Endothelial cell of hepatic sinusoid (primary cell): Measurements from ENCODE around the gene GRID1.

Experiments
- in situ Hi-C: cut with HindIII; loops from 2 replicates; pipeline ENCODE4 v1.10.0; 2017; ENCODE audit warnings: low sequenced_read_pairs

GRID1 gene

DNA sequence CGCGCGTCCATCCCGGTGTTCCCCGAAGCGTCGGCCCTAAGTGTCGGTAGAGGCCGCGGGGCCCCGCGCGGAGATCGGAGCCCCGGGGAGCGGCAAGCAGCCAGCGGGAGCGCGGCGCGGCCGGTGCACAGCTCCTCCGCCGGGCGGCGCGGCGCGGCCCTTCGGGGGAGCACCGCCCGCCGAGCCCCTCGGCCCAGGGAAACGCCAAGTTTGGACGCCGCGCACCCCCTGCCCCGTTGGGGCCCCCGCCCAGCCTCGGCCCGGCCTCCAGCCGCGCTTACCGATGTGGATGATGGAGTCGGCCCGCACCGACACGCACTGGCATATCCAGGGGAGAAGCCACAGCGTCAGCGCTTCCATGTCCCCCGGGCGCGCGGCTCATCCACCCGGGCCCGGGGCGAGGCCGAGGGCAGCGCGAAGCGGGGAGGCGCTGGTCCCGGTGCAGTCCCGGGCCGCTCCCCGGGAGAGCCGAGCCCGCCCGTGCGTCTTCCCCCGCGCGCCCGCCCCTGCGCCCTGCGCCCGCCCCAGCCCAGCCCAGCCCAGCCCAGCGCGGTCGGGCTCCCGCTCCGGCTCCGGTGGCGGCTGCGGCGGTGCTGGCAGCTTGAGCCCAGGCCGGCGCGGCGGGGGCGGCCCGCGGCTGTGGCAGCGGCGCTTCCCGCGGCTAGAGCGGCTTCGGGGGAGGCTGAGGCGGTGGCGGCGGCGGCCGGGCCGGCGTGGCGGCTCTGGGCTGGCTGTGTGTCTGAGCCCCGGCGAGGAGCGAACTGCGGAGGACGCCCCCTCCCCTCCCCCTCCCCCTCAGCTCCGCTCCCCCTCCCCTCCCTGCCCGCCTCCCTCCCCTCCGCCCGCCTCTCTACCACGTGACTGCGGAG is at the start of gene GRID1:
Gene GRID1, minus strand, starts transcription at position 763 of the 869 bp plus-strand sequence.
- in situ Hi-C loops, result no loop called here

GRCh38 chr10:86415583-86415982 is 49.0 kb upstream of the GRID1 start:
- in situ Hi-C loops, result no loop called here

DNA sequence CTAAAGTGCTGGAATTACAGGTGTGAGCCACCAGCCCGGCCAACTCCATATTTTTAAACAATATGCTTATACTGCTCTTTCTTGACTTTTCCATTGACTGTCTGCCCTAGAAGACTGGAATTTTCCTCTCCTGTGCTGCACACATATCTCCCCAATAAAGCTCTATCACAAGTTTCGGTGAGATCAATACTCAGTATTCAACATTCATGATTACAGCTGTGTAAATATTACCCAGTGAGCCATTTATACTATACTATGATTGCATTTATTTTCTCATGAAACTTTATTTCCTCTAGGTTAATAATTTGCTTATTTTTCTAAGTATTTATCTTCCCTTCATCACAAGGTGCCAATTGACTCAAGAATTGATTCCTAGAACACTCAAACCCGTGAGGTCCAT is 48.5 kb upstream of the GRID1 start:
- in situ Hi-C loops, result no loop called here

- in situ Hi-C loops, result no loop called here
These were observed 46.6 kb upstream of the GRID1 start for GRCh38 chr10:86413046-86413728.

DNA sequence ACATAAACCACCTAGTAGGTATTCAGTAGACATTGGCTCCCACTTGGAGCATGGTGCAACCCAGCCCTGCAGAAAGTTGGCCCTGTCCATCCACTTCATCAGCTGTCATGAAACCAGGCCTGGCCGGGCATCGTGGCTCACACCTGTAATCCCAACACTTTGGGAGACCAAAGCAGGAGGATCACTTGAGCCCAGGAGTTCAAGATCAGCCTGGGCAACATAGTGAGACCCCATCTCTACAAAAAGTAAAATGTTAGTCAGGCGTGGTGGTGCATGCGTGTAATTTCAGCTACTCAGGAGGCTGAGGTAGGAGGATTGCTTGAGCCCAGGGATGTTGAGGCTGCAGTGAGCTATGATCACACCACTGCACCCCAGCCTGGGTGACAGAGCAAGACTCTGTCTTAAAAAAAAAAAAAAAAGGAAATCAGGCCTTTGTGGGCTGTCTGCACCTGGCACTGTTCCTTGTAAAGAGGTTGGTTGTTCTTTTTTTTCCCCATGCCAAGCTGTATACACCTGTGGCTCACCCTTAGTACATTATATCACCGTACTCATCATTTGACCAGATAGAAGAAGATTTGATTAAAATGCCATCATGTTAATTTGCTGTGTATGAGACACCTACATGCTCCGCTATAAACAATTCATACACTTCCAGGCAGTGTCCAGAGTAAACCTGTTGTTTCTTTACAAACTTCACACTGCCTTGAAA is 45.4 kb upstream of the GRID1 start:
- in situ Hi-C loops, result no loop called here

GRCh38 chr10:86411281-86411841 is 44.8 kb upstream of the GRID1 start:
- in situ Hi-C loops, result no loop called here

- in situ Hi-C loops, result no loop called here
These were observed 44.0 kb upstream of the GRID1 start for GRCh38 chr10:86410542-86411124.

DNA sequence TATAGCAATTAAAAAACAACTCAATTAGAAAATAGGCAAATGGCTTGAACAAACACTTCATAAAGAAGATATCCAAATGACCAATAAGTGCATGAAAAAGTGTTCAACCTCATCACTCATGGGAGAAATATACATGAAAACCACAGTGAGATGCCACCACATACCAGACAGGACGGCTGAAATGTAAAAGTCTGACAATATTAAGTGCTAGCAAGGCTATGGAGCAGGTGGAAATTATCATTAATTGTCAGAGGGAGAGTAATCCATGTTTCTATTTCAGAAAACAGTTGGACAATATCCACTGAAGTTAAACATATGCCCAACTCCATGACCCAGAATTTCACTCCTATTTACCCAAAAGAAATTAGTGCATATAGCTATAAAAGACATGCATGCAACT is 42.6 kb upstream of the GRID1 start:
- in situ Hi-C loops, result no loop called here

GRCh38 chr10:86403183-86403797 is 36.7 kb upstream of the GRID1 start:
- in situ Hi-C loops, result no loop called here

DNA sequence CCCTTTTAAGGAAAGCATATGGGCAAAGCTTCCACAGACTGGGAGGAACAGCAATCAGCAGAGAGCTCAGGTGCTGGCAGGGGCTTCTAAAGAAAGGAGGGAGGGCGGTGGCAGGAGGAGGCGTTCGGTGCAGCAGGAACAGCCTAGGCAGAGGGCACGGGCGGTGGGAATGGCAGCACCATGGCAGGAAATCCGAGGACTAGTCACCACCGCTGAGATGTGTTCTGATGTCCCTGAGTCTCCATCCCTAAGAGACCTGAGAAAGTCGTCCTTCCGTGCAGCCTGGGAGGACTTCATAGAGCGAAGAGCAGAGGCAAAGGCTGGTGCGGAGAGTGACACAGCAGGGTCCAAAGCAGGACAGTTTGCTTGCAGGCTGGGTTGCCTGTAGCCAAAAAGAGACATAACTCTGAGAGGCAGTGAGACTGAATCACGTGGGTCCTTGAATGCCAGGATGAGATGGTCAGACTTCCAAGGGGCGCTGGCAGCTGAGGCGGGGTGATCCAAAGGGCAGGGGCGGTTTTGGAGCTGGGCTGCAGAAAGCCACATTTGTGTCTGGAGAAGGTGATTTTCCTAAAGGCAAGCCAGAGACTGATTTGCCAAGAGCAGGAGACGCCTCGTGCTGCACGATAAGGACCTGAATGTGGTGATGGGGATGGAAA is 35.8 kb upstream of the GRID1 start:
- in situ Hi-C loops, result no loop called here

DNA sequence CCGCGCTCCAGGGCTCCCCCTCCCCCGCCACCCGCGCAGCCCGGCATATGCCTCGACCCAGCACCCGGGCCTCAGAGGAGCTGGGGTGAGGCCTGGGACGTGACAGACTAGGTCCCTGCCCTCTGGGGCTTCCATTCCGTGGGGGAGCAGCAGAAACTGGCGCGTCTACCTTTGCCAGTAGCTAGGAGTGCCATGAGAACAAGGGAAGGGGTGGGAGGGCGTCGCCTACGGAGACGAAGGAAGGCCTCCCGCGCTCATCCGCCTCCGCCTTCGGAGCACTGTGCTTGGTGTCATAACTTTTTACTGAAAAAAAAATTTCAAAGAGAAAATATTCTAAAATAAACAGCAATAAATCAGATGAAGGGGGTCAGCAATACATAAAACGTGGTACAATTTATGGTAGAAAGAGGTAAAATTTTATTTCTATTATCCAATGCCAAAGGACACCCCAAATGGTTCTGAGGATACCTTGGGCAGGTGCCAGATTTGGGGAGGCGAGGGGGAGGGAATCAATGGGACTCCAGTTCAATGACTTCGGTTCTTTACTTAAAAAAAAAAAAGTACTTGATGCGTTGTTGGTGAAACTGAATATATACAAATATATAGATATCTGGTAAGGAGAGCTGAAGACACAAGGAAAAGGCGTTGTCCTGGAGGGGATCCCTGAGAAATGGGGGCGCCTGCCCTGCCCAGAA is 35.1 kb upstream of the GRID1 start:
- in situ Hi-C loops, result no loop called here

DNA sequence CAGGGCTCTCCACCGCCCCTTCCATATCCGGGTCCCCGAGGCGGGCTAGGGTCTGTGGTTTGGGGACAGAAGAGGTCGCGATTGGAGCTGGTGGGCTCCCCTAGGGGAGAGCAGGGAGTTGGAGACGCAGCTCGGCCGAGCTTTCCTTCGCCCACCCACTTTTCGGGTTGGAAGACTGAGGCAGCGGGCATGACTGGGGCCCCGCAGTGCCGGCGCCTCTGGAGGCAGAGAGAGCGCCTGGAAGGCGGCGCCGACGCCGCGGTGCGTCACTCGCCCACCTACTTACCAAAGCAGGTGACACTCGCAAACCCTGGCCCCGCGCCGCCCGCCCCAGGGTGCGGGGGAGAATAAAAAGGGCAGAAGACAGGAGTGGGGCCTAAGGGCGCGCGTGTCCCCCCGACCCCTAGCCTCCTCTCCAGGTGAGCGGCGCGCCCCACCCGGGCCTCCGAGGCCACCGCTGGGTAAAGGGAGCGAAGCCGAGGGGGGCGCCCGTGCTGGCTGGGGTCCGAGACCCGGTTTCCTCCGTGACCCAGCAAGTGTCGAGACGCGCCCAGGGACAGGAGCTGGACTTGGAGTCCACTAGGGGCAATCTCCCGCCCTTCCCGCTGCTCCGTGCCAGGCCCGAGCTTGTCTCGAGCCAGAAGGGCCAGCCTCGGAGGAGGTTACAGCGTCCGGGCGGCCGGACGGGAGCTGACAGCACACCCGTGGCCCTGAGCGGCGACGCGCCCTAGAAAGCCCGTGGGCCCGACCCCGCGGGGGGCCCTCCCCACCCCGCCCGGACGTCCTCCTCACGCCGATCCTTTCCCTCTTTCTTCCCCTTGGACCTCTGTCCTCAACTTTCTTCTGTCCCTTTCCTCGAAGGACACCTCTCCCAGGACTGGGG is 34.4 kb upstream of the GRID1 start:
- in situ Hi-C loops, result no loop called here

DNA sequence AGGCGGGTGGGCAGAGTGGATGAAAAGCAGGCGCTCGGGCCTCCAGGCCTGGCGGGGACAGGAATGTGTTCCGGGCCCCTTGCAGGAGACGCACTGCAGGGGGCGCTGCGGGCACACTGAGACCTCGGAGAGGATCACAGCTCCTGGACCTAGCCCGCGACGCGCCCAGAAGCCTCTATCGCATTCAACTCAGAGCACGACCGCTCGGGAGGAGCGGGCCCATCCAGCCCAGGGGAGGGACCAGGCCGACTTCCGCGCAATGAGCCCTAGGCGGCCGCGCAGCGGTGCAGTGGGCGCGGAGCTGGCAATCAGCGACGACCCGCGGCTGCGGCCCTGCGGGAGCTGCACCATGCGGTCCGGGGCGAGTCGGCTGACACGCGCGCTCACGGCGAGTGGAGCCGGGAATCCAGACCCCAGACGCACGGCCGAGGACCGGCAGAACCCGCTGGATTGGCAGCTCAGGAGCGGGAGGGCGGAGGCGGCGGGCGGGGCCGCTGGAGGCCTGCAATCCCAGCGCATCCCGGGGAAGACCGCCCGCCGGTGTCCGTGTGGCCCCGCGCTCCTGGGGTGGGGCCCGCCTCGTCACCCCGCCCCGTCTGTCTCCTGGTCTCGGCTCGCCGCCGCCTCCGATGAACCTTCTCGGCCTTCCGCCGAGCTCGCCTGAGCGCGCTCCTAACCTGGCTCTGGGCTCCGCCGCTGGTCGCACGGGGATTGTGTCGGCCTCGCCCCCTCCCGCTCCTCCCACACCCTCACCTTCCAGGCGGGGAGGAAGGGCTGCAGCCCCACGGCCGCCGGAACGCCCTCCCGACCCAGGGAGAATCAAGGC is 33.5 kb upstream of the GRID1 start:
- in situ Hi-C loops, result no loop called here

DNA sequence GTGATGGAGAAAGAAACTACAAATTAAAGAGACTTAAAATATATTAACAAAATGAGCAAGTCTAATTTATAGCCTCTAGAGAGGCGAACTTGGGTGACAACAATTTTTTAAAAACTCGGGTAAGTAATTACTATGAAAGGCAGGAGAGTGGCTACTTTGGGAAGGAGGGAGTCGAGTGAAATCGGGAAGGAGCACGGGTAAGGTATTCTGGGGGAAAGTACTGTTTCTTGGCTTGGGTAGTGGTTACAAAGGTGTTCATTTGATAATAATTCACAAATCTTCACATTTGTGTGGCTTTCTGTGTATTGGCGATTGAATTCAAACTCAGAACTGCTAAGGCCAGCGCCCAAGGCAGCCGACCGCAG is 32.9 kb upstream of the GRID1 start:
- in situ Hi-C loops, result no loop called here

DNA sequence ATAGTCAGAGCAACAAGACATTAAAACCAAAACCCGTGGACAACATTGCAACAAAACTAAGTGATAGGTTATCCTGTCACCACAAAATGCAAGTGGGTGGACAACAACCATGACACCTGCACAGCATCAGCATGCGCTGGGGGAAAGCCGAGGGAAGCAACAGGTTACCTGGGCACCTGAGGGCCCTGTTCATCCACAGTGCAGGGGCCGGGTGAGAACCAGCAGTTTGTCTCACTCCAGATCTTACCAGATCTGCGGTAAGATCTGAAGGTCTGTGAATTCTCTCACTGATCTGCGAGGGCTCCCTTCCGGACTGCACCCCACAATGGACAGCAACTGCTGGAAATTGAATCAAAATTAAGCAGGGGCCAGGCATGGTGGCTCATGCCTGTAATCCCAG is 30.5 kb upstream of the GRID1 start:
- in situ Hi-C loops, result no loop called here

DNA sequence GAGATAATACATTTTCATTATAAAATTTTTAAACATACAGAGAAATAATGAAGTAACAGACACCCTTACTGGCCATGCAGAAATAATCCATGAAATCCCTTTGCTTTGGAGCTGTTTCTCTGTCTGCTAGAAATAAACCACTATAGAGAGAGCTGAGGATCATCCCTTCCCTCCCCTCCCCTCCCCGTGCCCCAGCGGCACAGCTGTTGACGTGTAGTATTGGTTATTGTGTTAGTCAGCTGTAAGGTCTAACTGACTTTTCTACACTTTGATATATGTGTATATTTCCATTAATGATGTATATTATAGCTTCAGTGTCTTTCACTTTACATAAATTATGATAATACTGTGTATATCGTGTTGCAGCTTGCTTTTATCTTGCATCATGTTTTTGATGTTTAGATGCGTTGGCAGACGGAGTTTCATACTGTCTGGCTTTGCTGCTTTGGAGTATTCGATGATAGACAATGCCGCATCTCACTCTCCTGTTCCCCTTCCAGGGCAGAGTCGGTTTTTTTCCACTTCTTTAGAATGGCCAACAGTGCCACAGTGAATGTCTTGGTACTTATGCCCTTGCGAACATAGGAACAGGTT is 27.4 kb upstream of the GRID1 start:
- in situ Hi-C loops, result no loop called here

GRCh38 chr10:86393362-86393761 is 26.8 kb upstream of the GRID1 start:
- in situ Hi-C loops, result no loop called here
